ENCODE results near the gene DNMT3B. TPM values are rescaled to one million over a fixed set of nuclear protein-coding genes. Genes with fewer than 3 reads are reported as not detected.
A peak's percentile ranks its signal among the peaks of the same experiment; 100 is the strongest.

The DNMT3B gene
- total and polyA plus RNA-seq, 9 donors, result 2.9 to 5.1 (median 4.3) TPM

DNA sequence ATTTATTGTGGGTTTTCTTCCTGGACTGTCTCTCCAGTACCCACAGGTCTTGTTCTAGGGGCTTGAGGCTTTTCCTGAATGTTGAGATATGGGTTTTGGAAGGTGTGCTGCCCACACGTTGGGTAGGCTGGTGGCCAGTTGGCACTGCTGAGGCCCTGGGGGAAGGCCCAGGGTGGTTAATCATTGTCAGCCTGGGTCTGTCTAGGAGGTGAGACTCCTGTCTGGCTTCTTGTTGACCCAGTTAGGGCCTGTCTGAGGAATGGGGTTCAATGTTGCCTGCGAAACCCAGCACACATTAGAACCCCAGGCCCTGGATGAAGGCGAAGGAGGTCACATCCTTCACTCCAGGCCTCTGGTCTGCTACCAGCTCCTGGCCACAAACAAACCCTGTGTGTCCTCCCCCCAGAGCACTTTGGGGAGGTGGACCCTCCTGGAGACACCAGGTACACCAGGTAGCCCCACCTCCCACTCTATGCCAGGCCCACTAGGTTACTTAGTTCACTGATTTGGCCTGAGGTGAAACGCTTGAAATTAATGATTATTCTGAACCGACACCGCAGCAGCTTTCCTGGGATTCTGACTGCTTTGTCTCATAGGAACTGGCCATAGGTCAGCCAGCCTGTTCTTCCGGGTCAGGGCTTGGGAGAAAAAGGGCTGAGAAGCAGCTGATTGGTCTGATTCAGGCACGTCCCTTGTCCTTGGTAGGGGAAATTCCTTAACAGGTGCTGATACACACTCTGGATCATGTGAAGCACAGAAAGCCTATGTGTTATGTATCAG lies 15.2 kb downstream of the DNMT3B start:
- Histone ChIP-seq H3K27me3 (ENCODE audit: control insufficient read depth, insufficient read depth, low read length) (no peaks in the 10 kb centered on the region), H3K36me3 (ENCODE audit: control insufficient read depth, insufficient read depth, low read length) (peaks cover 4% of the 10 kb centered on the region), H3K27ac (ENCODE audit: low read length) (no peak overlapping the region), H3K9me3 (replicated peaks; ENCODE audit: control insufficient read depth, low read depth, low read length) (no peaks in the 10 kb centered on the region), H3K4me3 (ENCODE audit: low read length) (no peak overlapping the region), H3K4me1 (ENCODE audit: control insufficient read depth, insufficient read depth, low read length) (no peaks in the 10 kb centered on the region)
- DNase-seq, result no peak
- 85% methylated on average over 8 of the region's 8 CpGs for WGBS (ENCODE audit: insufficient coverage)

- H3K9me3 ChIP-seq (replicated peaks; ENCODE audit: control insufficient read depth, low read depth, low read length), result no peaks in the 10 kb centered on the region
- no peak overlapping the region for H3K4me3 ChIP-seq (ENCODE audit: low read length)
- 47% methylated on average over 8 of the region's 10 CpGs for WGBS (ENCODE audit: insufficient coverage)
- no peak for DNase-seq
- H3K27me3 ChIP-seq (ENCODE audit: control insufficient read depth, insufficient read depth, low read length), result no peaks in the 10 kb centered on the region
- H3K36me3 ChIP-seq (ENCODE audit: control insufficient read depth, insufficient read depth, low read length), result peaks cover 9% of the 10 kb centered on the region
- H3K27ac ChIP-seq (ENCODE audit: low read length), result no peak overlapping the region
- no peaks in the 10 kb centered on the region for H3K4me1 ChIP-seq (ENCODE audit: control insufficient read depth, insufficient read depth, low read length)
Measured at GRCh38 chr20:32779500-32780211, 17.5 kb downstream of the DNMT3B start.

- H3K4me3 ChIP-seq (ENCODE audit: low read length), result no peak overlapping the region
- WGBS (ENCODE audit: insufficient coverage), result 88% methylated on average over 13 of the region's 16 CpGs
- DNase-seq, result no peak
- no peaks in the 10 kb centered on the region for H3K4me1 ChIP-seq (ENCODE audit: control insufficient read depth, insufficient read depth, low read length)
- no peaks in the 10 kb centered on the region for H3K9me3 ChIP-seq (replicated peaks; ENCODE audit: control insufficient read depth, low read depth, low read length)
- no peak overlapping the region for H3K27ac ChIP-seq (ENCODE audit: low read length)
- no peaks in the 10 kb centered on the region for H3K27me3 ChIP-seq (ENCODE audit: control insufficient read depth, insufficient read depth, low read length)
- H3K36me3 ChIP-seq (ENCODE audit: control insufficient read depth, insufficient read depth, low read length), result peaks cover 10% of the 10 kb centered on the region
Measured at GRCh38 chr20:32780278-32780677, 18.1 kb downstream of the DNMT3B start.

- H3K4me3 ChIP-seq (ENCODE audit: low read length), result no peak overlapping the region
- 83% methylated on average over 12 of the region's 18 CpGs for WGBS (ENCODE audit: insufficient coverage)
- no peaks in the 10 kb centered on the region for H3K27me3 ChIP-seq (ENCODE audit: control insufficient read depth, insufficient read depth, low read length)
- no peak for DNase-seq
- no peaks in the 10 kb centered on the region for H3K9me3 ChIP-seq (replicated peaks; ENCODE audit: control insufficient read depth, low read depth, low read length)
- H3K4me1 ChIP-seq (ENCODE audit: control insufficient read depth, insufficient read depth, low read length), result no peaks in the 10 kb centered on the region
- no peak overlapping the region for H3K27ac ChIP-seq (ENCODE audit: low read length)
- H3K36me3 ChIP-seq (ENCODE audit: control insufficient read depth, insufficient read depth, low read length), result peaks cover 10% of the 10 kb centered on the region
Measured at GRCh38 chr20:32780749-32781655, 18.8 kb downstream of the DNMT3B start.

- no peak for DNase-seq
- Histone ChIP-seq H3K36me3 (ENCODE audit: control insufficient read depth, insufficient read depth, low read length) (peaks cover 10% of the 10 kb centered on the region), H3K4me1 (ENCODE audit: control insufficient read depth, insufficient read depth, low read length) (peaks cover 5% of the 10 kb centered on the region), H3K9me3 (replicated peaks; ENCODE audit: control insufficient read depth, low read depth, low read length) (no peaks in the 10 kb centered on the region), H3K4me3 (ENCODE audit: low read length) (no peak overlapping the region), H3K27ac (ENCODE audit: low read length) (no peak overlapping the region), H3K27me3 (ENCODE audit: control insufficient read depth, insufficient read depth, low read length) (no peaks in the 10 kb centered on the region)
- WGBS (ENCODE audit: insufficient coverage), result 97% methylated on average over 9 of the region's 13 CpGs
Measured at GRCh38 chr20:32784369-32785080, 22.3 kb downstream of the DNMT3B start.

DNA sequence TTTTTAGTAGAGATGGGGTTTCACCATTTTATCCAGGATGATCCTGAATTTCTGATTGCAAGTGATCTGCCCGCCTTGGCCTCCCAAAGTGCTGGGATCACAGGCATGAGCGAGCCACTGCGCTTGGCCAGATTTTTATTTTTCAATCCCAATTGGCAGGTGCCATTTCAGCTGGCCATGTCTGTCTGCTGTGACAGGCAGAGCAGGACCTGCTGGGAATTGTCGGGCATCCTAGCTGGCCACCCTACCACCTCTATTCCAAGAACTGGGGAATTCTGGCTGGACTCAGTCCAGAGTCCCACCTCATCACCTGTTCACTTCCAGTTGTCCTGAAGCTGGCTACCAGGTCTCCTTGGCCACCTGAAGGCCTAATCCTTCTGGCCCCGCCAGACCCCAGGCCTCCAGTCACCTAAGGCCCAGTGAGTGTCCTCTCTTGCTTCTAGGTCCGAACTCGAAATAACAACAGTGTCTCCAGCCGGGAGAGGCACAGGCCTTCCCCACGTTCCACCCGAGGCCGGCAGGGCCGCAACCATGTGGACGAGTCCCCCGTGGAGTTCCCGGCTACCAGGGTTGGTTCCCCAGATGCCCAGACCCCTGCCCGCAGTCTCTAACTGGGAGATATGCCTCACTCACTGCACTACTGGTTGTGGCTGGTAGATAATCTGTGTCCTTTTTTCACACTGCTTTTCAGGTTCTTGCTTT lies 24.0 kb downstream of the DNMT3B start:
- no peaks in the 10 kb centered on the region for H3K27me3 ChIP-seq (ENCODE audit: control insufficient read depth, insufficient read depth, low read length)
- peak overlapping the region; percentile 33 for H3K27ac ChIP-seq (ENCODE audit: low read length)
- WGBS (ENCODE audit: insufficient coverage), result 89% methylated on average over 14 of the region's 16 CpGs

DNA sequence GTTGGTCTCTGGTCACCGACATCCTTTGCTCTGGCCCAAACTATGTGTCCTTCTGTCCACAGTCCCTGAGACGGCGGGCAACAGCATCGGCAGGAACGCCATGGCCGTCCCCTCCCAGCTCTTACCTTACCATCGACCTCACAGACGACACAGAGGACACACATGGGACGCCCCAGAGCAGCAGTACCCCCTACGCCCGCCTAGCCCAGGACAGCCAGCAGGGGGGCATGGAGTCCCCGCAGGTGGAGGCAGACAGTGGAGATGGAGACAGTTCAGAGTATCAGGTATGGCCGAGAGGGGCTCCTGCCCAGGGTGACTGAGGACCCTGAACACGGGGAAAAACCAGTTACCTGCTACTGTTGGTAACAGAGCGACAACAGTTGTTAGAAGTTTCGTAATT lies 25.0 kb downstream of the DNMT3B start:
- Histone ChIP-seq H3K27me3 (ENCODE audit: control insufficient read depth, insufficient read depth, low read length) (no peaks in the 10 kb centered on the region), H3K4me1 (ENCODE audit: control insufficient read depth, insufficient read depth, low read length) (peaks cover 22% of the 10 kb centered on the region), H3K36me3 (ENCODE audit: control insufficient read depth, insufficient read depth, low read length) (peaks cover 9% of the 10 kb centered on the region), H3K4me3 (ENCODE audit: low read length) (no peak overlapping the region), H3K9me3 (replicated peaks; ENCODE audit: control insufficient read depth, low read depth, low read length) (no peaks in the 10 kb centered on the region), H3K27ac (ENCODE audit: low read length) (no peak overlapping the region)
- 88% methylated on average over 11 of the region's 16 CpGs for WGBS (ENCODE audit: insufficient coverage)
- DNase-seq, result no peak

More for the DNA sequence above, 24.0 kb downstream of the DNMT3B start:
- no peak for DNase-seq
- H3K9me3 ChIP-seq (replicated peaks; ENCODE audit: control insufficient read depth, low read depth, low read length), result no peaks in the 10 kb centered on the region
- H3K4me3 ChIP-seq (ENCODE audit: low read length), result no peak overlapping the region
- peaks cover 6% of the 10 kb centered on the region for H3K36me3 ChIP-seq (ENCODE audit: control insufficient read depth, insufficient read depth, low read length)
- H3K4me1 ChIP-seq (ENCODE audit: control insufficient read depth, insufficient read depth, low read length), result peaks cover 14% of the 10 kb centered on the region

- WGBS (ENCODE audit: insufficient coverage), result 0% methylated on average over 1 of the region's 6 CpGs
- Histone ChIP-seq H3K36me3 (ENCODE audit: control insufficient read depth, insufficient read depth, low read length) (peaks cover 3% of the 10 kb centered on the region), H3K27ac (ENCODE audit: low read length) (no peak overlapping the region), H3K27me3 (ENCODE audit: control insufficient read depth, insufficient read depth, low read length) (no peaks in the 10 kb centered on the region), H3K4me1 (ENCODE audit: control insufficient read depth, insufficient read depth, low read length) (peaks cover 46% of the 10 kb centered on the region), H3K9me3 (replicated peaks; ENCODE audit: control insufficient read depth, low read depth, low read length) (no peaks in the 10 kb centered on the region), H3K4me3 (ENCODE audit: low read length) (no peak overlapping the region)
- peak; percentile 81 for DNase-seq
Measured at GRCh38 chr20:32789896-32790750, 27.9 kb downstream of the DNMT3B start.

DNA sequence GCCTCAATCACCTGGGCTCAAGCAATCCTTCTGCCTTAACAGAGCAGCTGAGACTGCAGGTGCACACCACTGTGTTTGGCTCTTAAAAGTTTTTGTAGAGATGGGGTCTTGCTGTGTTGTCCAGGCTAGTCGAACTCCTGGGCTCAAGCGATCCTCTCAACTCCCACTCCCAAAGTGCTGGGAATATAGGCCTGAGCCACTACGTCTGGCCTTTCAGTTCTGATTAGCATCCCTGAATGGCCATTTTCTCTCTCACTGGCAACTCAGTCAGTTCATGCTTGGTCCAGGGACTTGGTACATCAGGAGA lies 28.5 kb downstream of the DNMT3B start:
- Histone ChIP-seq H3K4me3 (ENCODE audit: low read length) (no peak overlapping the region), H3K4me1 (ENCODE audit: control insufficient read depth, insufficient read depth, low read length) (peaks cover 51% of the 10 kb centered on the region), H3K9me3 (replicated peaks; ENCODE audit: control insufficient read depth, low read depth, low read length) (no peaks in the 10 kb centered on the region), H3K27ac (ENCODE audit: low read length) (no peak overlapping the region), H3K36me3 (ENCODE audit: control insufficient read depth, insufficient read depth, low read length) (peaks cover 3% of the 10 kb centered on the region), H3K27me3 (ENCODE audit: control insufficient read depth, insufficient read depth, low read length) (no peaks in the 10 kb centered on the region)
- DNase-seq, result no peak
- WGBS (ENCODE audit: insufficient coverage), result 100% methylated on average over 1 of the region's 3 CpGs

Data from muscle of leg (tissue), 11 donors.